GM19372 (cell line): Measurements from ENCODE around the gene PRKCE.

Experiments used
- ATAC-seq: cut with Tn5 transposase; IDR thresholded peaks from one replicate; pipeline ENCODE4 v1.9.1; 2021; ENCODE audit warnings: mild to moderate bottlenecking, low read depth, moderate library complexity; ENCODE audit not compliant: unreplicated experiment

The PRKCE gene

GRCh38 chr2:45664635-45665261 is 13.3 kb downstream of the PRKCE start:
- ATAC-seq, result no peak

- no peak for ATAC-seq
Observed at GRCh38 chr2:45668509-45668908, 17.0 kb downstream of the PRKCE start.

- no peak for ATAC-seq
Observed at GRCh38 chr2:45669032-45669486, 17.6 kb downstream of the PRKCE start.

GRCh38 chr2:45670646-45671045 is 19.2 kb downstream of the PRKCE start:
- no peak for ATAC-seq

- no peak for ATAC-seq
Observed at GRCh38 chr2:45672138-45672537, 20.7 kb downstream of the PRKCE start.

GRCh38 chr2:45674035-45674816 is 22.8 kb downstream of the PRKCE start:
- ATAC-seq, result no peak

GRCh38 chr2:45675263-45675812 is 23.9 kb downstream of the PRKCE start:
- ATAC-seq, result no peak

GRCh38 chr2:45676088-45676487 is 24.6 kb downstream of the PRKCE start:
- ATAC-seq, result no peak

GRCh38 chr2:45678791-45679348 is 27.4 kb downstream of the PRKCE start:
- no peak for ATAC-seq

- no peak for ATAC-seq
Observed at GRCh38 chr2:45680351-45680967, 29.0 kb downstream of the PRKCE start.

GRCh38 chr2:45681675-45682074 is 30.2 kb downstream of the PRKCE start:
- peak; percentile 71 for ATAC-seq

GRCh38 chr2:45683292-45683691 is 31.8 kb downstream of the PRKCE start:
- ATAC-seq, result no peak

- ATAC-seq, result no peak
Observed at GRCh38 chr2:45684756-45685155, 33.3 kb downstream of the PRKCE start.

GRCh38 chr2:45685260-45685659 is 33.8 kb downstream of the PRKCE start:
- ATAC-seq, result no peak

GRCh38 chr2:45687964-45688363 is 36.5 kb downstream of the PRKCE start:
- no peak for ATAC-seq

GRCh38 chr2:45688479-45689298 is 37.2 kb downstream of the PRKCE start:
- ATAC-seq, result no peak

GRCh38 chr2:45690231-45690630 is 38.8 kb downstream of the PRKCE start:
- ATAC-seq, result no peak

GRCh38 chr2:45691171-45691999 is 39.9 kb downstream of the PRKCE start:
- ATAC-seq, result no peak

GRCh38 chr2:45692566-45692965 is 41.1 kb downstream of the PRKCE start:
- ATAC-seq, result no peak
